ENCODE results near the gene MINK1.

The MINK1 gene

DNA sequence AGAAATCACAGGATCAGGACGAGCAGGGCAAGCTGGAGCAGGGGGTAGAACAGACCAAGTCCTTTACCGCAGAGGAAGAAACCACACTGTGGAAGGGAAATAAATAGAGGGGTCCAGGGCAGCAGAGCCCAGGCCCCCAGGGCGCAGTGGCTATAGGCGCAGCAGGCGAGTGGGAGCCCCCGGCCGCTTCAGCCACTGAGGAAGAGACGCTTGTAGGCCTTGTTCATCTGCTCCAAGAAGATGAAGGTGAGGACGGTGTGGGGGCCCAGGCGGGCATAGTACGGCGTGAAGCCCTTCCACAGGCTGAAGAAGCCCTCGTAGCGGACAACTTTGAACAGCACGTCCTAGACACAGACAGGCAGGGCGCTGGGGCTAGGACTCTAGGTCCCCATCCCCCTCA lies 104.4 kb downstream of the MINK1 start:
- H3K36me3 ChIP-seq (ENCODE audit: control insufficient read depth in 2 of 2, insufficient read depth in 1 of 2, low read length in 2 of 2): peaks cover 19 to 53% of the 10 kb centered on the region in 2 experiments

GRCh38 chr17:4938069-4938491 lies 104.9 kb downstream of the MINK1 start:
- CTCF ChIA-PET: interaction anchor here (0.6 to 3.0 kb wide), 2 partner anchors 24 to 29 kb away, joined by 3 to 20 read pairs; no protein-coding TSS in a partner anchor
- H3K27ac ChIP-seq (ENCODE audit: extremely low read depth, low read depth, low read length): peak overlapping the region; percentile 93; the same call in 1 of the 2 replicates
- TF ChIP-seq ZNF169 (tag by site-specific recombination; IDR thresholded peaks at IDR 0.05) (no peak), ZNF48 (tag by site-specific recombination; IDR thresholded peaks at IDR 0.05) (no peak), ZFP37 (tag by site-specific recombination; IDR thresholded peaks at IDR 0.05) (no peak), ZNF292 (tag by site-specific recombination; IDR thresholded peaks at IDR 0.05; ENCODE audit: borderline replicate concordance, low read depth) (no peak), ZNF174 (tag by site-specific recombination; IDR thresholded peaks at IDR 0.05) (no peak), SETDB1 (IDR thresholded peaks at IDR 0.05; ENCODE audit: insufficient read length, low read length) (no peak), INSM2 (tag by site-specific recombination; IDR thresholded peaks at IDR 0.05) (no peak), SP3 (tag by site-specific recombination; IDR thresholded peaks at IDR 0.05) (no peak), ZFP69B (tag by site-specific recombination; IDR thresholded peaks at IDR 0.05) (no peak), ZNF624 (tag by site-specific recombination; IDR thresholded peaks at IDR 0.05) (no peak), ZNF530 (tag by site-specific recombination; IDR thresholded peaks at IDR 0.05; ENCODE audit: low read depth) (no peak)
- POLR2A ChIA-PET: interaction anchor here (0.6 to 3.4 kb wide), 3 partner anchors 13 to 36 kb away, joined by 3 to 109 read pairs (median 3); partner anchors contain the start of genes ENO3, PFN1 and SPAG7
- no peak overlapping the region for H3K4me3 ChIP-seq (ENCODE audit: low read depth, low read length)
- peaks cover 9% of the 10 kb centered on the region for H3K4me1 ChIP-seq (ENCODE audit: control insufficient read depth, insufficient read depth, low read length)
- no peaks in the 10 kb centered on the region for H3K9me3 ChIP-seq (ENCODE audit: control insufficient read depth, insufficient read depth, low read depth, low read length)
- H3K36me3 ChIP-seq (ENCODE audit: control insufficient read depth in 2 of 2, insufficient read depth in 1 of 2, low read length in 2 of 2): peaks cover 24 to 55% of the 10 kb centered on the region in 2 experiments

More for the DNA sequence above, 104.4 kb downstream of the MINK1 start:
- H3K9me3 ChIP-seq (ENCODE audit: control insufficient read depth, insufficient read depth, low read depth, low read length): no peaks in the 10 kb centered on the region
- H3K4me1 ChIP-seq (ENCODE audit: control insufficient read depth, insufficient read depth, low read length): peaks cover 9% of the 10 kb centered on the region
- no peak for TF ChIP-seq ZSCAN4 (tag by site-specific recombination; IDR thresholded peaks at IDR 0.05)
- ChIA-PET CTCF (interaction anchor here (0.6 to 1.2 kb wide), 2 partner anchors 24 to 28 kb away, joined by 3 to 4 read pairs; no protein-coding TSS in a partner anchor), POLR2A (interaction anchor here (0.6 to 3.4 kb wide), 5 partner anchors 11 to 36 kb away, joined by 3 to 109 read pairs (median 6); partner anchors contain the start of genes ENO3, PFN1 and SPAG7)
- H3K27ac ChIP-seq (ENCODE audit: extremely low read depth, low read depth, low read length): no peak overlapping the region; the same call in 1 of the 2 replicates
- no peak overlapping the region for H3K4me3 ChIP-seq (ENCODE audit: low read depth, low read length)

DNA sequence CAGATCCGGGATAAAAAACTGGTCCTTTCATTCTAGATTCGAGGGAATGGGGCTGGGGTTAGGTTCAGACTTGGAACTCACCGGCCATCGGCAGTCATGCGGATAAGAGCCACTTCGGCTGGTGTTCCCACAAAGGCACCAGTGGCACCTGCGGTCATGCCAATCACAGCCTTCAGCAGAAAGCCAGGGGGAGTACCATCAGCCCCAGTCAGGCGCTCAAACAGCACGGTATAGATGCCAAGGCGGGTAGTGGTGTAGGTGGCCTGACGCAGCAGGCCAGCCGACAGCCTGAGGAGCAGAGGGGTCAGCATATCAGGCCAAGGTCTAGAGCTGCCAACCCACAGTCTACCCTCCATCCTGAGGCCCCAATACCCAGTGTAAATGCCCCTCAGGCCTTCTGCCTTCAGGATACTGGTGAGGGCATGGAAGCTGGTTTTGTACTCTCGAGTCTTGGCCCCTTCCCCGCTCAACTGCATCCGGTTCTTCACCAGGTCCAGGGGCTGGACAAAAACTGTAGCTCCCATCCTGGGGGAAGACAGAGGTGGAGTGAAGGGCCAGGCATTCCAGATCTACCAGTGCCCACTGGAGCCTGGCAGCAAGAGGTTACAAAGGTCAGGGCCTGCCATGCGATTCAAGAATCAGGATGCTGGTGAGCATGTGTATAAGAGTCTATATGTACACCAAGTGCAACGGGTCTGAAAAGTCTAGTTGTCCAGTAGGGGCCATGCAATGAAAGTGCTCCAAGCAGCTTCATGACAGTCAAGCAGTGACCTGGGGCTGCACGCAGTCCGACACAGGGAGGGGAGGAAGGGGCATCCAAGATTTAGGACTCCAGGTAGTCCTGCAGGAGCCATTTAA lies 105.8 kb downstream of the MINK1 start:
- TF ChIP-seq ZSCAN4 (tag by site-specific recombination; IDR thresholded peaks at IDR 0.05): no peak
- TF ChIP-seq ZNF830 (tag by site-specific recombination; IDR thresholded peaks at IDR 0.05; ENCODE audit: low read depth): no peak
- TF ChIP-seq ZNF146 (tag by site-specific recombination; IDR thresholded peaks at IDR 0.05): no peak
- TF ChIP-seq ZNF354C (tag by site-specific recombination; IDR thresholded peaks at IDR 0.05; ENCODE audit: borderline replicate concordance, low read depth): no peak
- TF ChIP-seq ZNF610 (tag by site-specific recombination; IDR thresholded peaks at IDR 0.05; ENCODE audit: borderline replicate concordance): no peak
- TF ChIP-seq ZNF473 (tag by site-specific recombination; IDR thresholded peaks at IDR 0.05): no peak
- no peak for TF ChIP-seq SCRT1 (tag by site-specific recombination; IDR thresholded peaks at IDR 0.05; ENCODE audit: borderline replicate concordance)
- TF ChIP-seq KLF17 (tag by site-specific recombination; IDR thresholded peaks at IDR 0.05): no peak
- TF ChIP-seq KLF10 (tag by site-specific recombination; IDR thresholded peaks at IDR 0.05): no peak
- no peak for TF ChIP-seq ZNF548 (tag by site-specific recombination; IDR thresholded peaks at IDR 0.05)
- TF ChIP-seq PRDM1 (tag by site-specific recombination; IDR thresholded peaks at IDR 0.05): no peak
- CTCF ChIA-PET: interaction anchor here (0.6 to 3.0 kb wide), 7 partner anchors 9 to 1059 kb away, joined by 3 to 20 read pairs (median 3); partner anchors contain the start of gene PFN1
- Histone ChIP-seq H3K4me1 (ENCODE audit: control insufficient read depth, insufficient read depth, low read length) (peaks cover 9% of the 10 kb centered on the region), H3K9me3 (ENCODE audit: control insufficient read depth, insufficient read depth, low read depth, low read length) (no peaks in the 10 kb centered on the region), H3K27ac (ENCODE audit: extremely low read depth, low read depth, low read length) (peak overlapping the region; percentile 93), H3K36me3 (ENCODE audit: control insufficient read depth in 2 of 2, insufficient read depth in 1 of 2, low read length in 2 of 2) (peaks cover 32 to 62% of the 10 kb centered on the region in 2 experiments), H3K4me3 (ENCODE audit: low read depth, low read length) (peak overlapping the region; percentile 87)
- POLR2A ChIA-PET: interaction anchor here (0.5 to 3.4 kb wide), 17 partner anchors 9 to 253 kb away, joined by 3 to 109 read pairs (median 7); partner anchors contain the start of genes CHRNE, ENO3, INCA1 and KIF1C
